Measurements from ENCODE around the gene RBM41. TPM values are rescaled to one million over a fixed set of nuclear protein-coding genes. Genes with fewer than 3 reads are reported as not detected.
A peak's percentile ranks its signal among the peaks of the same experiment; 100 is the strongest.
"Not testable (repeated sequence)": the region's sequence is repeated elsewhere in the genome, so short reads cannot be mapped to it uniquely, and the experiment has no call there.

Gene RBM41
- 8.9 TPM for total RNA-seq

DNA sequence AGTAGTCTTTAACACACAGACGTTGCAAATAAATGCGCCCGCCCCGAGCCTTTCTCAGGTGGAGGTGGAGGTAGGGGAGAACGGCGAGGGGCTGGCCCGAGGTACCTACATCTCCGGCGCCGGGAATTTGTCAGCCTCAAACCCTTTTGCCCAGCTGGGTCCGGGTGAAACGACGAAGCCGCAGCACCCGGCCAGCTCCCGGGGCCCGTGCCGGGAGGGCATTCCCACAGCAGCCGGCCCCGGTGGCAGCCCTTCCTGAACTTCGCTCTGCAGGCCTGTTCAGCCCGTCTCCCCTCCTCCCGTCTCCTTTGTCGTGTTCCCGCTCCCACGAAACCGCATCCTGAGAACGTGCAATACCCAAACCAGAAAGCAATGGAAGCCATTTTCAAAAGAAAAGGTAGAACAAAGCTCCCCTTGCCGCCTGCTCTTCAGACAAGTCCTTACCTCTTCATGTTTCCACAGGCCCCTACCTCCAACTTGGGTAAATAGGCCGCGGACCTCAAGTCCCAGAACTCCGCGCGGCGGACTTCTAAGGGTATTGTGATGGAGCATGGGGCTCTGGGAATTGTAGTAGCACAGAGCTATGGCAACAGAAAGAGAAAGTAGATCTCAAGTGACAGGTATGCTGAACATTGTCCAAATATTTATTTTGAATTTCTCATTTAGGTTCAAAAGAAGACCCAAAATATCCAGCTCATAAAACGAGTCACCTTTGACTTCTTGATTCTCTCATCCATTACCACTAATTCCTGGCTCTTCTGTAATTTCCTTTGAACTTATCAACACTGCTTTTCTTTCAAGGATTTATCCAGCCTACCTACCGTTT is at the start of gene RBM41:
Gene RBM41, minus strand, starts transcription at position 501 of the 826 bp plus-strand sequence. Its CDS starts 49 bp downstream, at position 452.
- Histone ChIP-seq H3K4me1 (ENCODE audit: control insufficient read depth in 3 of 3, insufficient read depth in 3 of 3, low read length in 3 of 3) (peaks cover 0 to 7% (median 0%) of the 10 kb centered on the region in 3 donors), H3K4me3 (ENCODE audit: low read length in 3 of 3) (peak within 1 kb of the TSS; percentile 70 to 83 (median 79)), H3K9me3 (ENCODE audit: control insufficient read depth in 3 of 3, low read length in 3 of 3) (no peaks in the 10 kb centered on the region), H3K36me3 (ENCODE audit: control insufficient read depth in 3 of 3, insufficient read depth in 3 of 3, low read length in 3 of 3) (peaks cover 4 to 29% (median 18%) of the 10 kb centered on the region in 3 donors), H3K27me3 (ENCODE audit: control insufficient read depth in 3 of 3, insufficient read depth in 3 of 3, low read length in 3 of 3) (no peaks in the 10 kb centered on the region), H3K9ac (ENCODE audit: low read depth in 1 of 3, low read length in 3 of 3) (peak within 1 kb of the TSS; percentile 70 to 84 (median 81)), H3K27ac (ENCODE audit: low read depth, low read length) (peak within 1 kb of the TSS; percentile 56)

DNA sequence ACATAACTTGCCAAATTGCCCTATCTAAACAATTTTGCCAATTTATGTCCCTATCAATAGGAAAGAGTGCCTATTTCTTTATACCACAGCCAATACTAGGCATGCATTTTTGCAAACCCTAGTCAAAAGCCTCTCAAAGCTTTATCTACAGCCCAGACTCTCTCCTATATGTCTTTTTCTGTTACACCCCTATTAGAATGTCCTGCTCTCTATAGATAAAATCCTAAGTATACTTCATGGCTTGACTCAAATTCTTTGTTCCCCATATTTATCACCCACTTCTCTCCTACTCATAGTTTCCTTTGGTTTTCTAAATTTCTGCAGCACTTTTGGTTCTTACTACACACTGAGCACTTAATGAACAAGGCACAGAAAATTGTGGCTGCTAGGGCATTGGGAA is 49.6 kb upstream of the RBM41 start:
- Histone ChIP-seq H3K27me3 (ENCODE audit: control insufficient read depth in 3 of 3, insufficient read depth in 3 of 3, low read length in 3 of 3) (no peaks in the 10 kb centered on the region), H3K9me3 (ENCODE audit: control insufficient read depth in 3 of 3, low read length in 3 of 3) (no peaks in the 10 kb centered on the region), H3K4me1 (ENCODE audit: control insufficient read depth in 3 of 3, insufficient read depth in 3 of 3, low read length in 3 of 3) (no peaks in the 10 kb centered on the region), H3K36me3 (ENCODE audit: control insufficient read depth in 3 of 3, insufficient read depth in 3 of 3, low read length in 3 of 3) (no peaks in the 10 kb centered on the region), H3K9ac (ENCODE audit: low read depth in 1 of 3, low read length in 3 of 3) (no peak overlapping the region), H3K4me3 (ENCODE audit: low read length in 3 of 3) (no peak overlapping the region), H3K27ac (ENCODE audit: low read depth, low read length) (no peak overlapping the region)

DNA sequence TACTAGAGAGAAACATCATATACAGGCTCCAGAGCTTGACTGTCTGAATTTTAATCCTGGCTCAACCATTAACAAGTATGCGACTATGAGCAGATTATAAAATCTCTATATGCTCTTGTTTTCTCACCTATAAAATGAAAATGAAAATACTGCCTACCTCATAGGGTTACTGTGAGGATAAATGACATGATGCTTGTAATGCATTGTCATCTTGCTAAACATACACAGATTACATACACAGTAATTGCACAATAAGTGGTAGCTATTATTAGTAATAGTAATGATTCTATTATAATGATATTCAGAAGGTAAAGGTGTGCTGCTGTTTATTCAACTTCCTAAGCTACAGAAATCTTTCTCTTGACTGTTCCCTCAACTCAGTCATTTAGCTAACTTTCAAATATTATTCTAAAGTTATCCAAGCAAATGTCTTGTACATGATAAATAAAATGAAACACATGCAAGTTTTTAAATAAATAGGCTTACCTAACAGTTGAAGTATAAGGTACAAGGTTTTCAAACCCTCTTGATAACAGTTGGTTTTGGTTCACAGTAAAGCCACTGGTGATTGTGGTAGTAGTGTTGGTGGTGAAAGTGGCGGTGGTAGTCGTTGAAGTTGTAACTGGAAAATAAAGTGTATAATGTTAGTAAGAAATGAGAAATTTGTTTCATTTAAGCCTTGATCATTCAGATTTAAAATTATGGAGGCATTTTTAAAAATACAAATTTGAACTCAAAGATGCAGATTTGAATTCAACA is 48.7 kb upstream of the RBM41 start:
- H3K36me3 ChIP-seq (ENCODE audit: control insufficient read depth in 3 of 3, insufficient read depth in 3 of 3, low read length in 3 of 3) = no peaks in the 10 kb centered on the region
- no peak overlapping the region for H3K9ac ChIP-seq (ENCODE audit: low read depth in 1 of 3, low read length in 3 of 3)
- no peaks in the 10 kb centered on the region for H3K4me1 ChIP-seq (ENCODE audit: control insufficient read depth in 3 of 3, insufficient read depth in 3 of 3, low read length in 3 of 3)
- no peaks in the 10 kb centered on the region for H3K9me3 ChIP-seq (ENCODE audit: control insufficient read depth in 3 of 3, low read length in 3 of 3)
- no peak overlapping the region for H3K27ac ChIP-seq (ENCODE audit: low read depth, low read length)
- H3K27me3 ChIP-seq (ENCODE audit: control insufficient read depth in 3 of 3, insufficient read depth in 3 of 3, low read length in 3 of 3) = no peaks in the 10 kb centered on the region
- H3K4me3 ChIP-seq (ENCODE audit: low read length in 3 of 3) = no peak overlapping the region

DNA sequence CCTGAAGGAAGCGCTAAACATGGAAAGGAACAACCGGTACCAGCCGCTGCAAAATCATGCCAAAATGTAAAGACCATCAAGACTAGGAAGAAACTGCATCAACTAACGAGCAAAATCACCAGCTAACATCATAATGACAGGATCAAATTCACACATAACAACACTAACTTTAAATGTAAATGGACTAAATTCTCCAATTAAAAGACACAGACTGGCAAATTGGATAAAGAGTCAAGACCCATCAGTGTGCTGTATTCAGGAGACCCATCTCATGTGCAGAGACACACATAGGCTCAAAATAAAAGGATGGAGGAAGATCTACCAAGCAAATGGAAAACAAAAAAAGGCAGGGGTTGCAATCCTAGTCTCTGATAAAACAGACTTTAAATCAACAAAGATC is 39.0 kb upstream of the RBM41 start:
- H3K9me3 ChIP-seq (ENCODE audit: control insufficient read depth in 3 of 3, low read length in 3 of 3); H3K4me1 ChIP-seq (ENCODE audit: control insufficient read depth in 3 of 3, insufficient read depth in 3 of 3, low read length in 3 of 3); H3K27ac ChIP-seq (ENCODE audit: low read depth, low read length); H3K4me3 ChIP-seq (ENCODE audit: low read length in 3 of 3); H3K36me3 ChIP-seq (ENCODE audit: control insufficient read depth in 3 of 3, insufficient read depth in 3 of 3, low read length in 3 of 3); H3K9ac ChIP-seq (ENCODE audit: low read depth in 1 of 3, low read length in 3 of 3); H3K27me3 ChIP-seq (ENCODE audit: control insufficient read depth in 3 of 3, insufficient read depth in 3 of 3, low read length in 3 of 3): not testable (repeated sequence)

DNA sequence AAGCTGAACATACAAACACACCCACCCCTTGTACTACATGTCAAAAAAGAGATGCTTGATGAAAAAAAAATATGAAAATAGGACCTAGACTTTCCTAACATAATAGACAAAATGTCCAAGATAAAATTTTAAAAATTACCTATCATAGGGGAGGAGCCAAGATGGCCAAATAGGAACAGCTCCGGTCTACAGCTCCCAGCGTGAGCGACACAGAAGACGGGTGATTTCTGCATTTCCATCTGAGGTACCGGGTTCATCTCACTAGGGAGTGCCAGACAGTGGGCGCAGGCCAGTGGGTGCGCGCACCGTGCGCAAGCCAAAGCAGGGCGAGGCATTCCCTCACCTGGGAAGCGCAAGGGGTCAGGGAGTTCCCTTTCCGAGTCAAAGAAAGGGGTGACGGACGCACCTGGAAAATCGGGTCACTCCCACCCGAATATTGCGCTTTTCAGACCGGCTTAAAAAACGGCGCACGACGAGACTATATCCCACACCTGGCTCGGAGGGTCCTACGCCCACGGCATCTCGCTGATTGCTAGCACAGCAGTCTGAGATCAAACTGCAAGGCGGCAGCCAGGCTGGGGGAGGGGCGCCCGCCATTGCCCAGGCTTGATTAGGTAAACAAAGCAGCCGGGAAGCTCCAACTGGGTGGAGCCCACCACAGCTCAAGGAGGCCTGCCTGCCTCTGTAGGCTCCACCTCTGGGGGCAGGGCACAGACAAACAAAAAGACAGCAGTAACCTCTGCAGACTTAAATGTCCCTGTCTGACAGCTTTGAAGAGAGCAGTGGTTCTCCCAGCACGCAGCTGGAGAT is 37.2 kb upstream of the RBM41 start:
- H3K36me3 ChIP-seq (ENCODE audit: control insufficient read depth in 3 of 3, insufficient read depth in 3 of 3, low read length in 3 of 3); H3K4me3 ChIP-seq (ENCODE audit: low read length in 3 of 3); H3K27me3 ChIP-seq (ENCODE audit: control insufficient read depth in 3 of 3, insufficient read depth in 3 of 3, low read length in 3 of 3); H3K9ac ChIP-seq (ENCODE audit: low read depth in 1 of 3, low read length in 3 of 3); H3K9me3 ChIP-seq (ENCODE audit: control insufficient read depth in 3 of 3, low read length in 3 of 3); H3K4me1 ChIP-seq (ENCODE audit: control insufficient read depth in 3 of 3, insufficient read depth in 3 of 3, low read length in 3 of 3); H3K27ac ChIP-seq (ENCODE audit: low read depth, low read length): not testable (repeated sequence)

DNA sequence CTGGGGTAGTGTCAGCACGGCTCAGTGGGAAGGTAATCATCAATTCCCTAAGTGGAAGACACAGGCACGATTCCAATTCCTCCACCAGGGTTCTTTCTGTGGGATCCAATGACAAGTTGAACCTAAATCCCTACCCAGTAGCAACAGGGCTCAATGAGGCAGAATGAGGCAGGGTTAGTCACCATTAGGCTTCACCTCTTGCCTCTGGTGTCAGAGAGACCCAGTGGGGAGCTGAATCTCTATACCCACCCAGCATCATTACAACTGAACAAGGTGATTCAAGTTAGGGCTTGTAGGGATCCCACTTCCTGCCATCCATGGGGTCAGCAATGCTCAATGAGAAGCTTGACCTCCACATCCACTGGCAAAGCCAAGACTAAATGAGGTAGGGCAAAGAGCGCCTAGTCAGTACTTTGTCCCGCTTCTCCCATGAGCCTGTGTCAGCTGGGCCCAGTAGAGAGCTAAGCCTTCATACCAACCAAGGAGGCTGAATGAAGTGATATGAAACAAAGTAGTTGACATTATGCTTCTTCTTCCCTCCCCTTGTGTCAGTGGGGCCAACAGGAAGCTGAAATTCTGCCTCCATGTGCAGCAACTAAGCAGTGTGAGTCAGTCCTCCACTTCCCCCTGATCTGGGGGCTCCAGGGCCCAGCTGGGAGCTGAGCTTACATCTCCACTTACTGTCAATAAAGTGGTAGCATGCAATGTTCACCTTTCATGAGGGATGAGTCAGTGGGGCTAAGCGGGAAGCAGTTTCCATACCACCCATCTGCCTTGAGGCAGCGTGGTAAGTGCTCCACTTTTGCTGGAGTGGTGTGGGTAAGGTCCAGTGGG is 36.4 kb upstream of the RBM41 start:
- no peaks in the 10 kb centered on the region for H3K36me3 ChIP-seq (ENCODE audit: control insufficient read depth in 3 of 3, insufficient read depth in 3 of 3, low read length in 3 of 3)

DNA sequence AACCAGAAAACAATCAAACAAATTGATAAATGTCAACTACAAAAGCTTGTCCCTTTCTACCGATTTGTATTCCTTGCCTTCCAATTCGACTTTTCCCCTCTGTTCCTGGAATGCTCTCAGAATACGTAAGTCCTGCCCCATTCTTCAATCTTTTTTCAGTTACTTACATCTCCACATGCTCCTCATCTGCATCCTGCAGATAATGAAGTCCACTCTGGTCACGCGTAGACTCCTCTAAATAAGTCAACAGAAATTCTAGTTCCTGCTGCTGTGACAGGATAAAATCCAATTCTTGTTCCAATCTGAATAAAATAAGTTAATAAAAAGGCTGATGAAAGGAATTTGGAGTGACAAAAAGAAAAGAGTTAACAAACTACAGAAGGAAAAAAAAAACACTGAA is 34.4 kb upstream of the RBM41 start:
- Histone ChIP-seq H3K9ac (ENCODE audit: low read depth in 1 of 3, low read length in 3 of 3) (no peak overlapping the region), H3K4me1 (ENCODE audit: control insufficient read depth in 3 of 3, insufficient read depth in 3 of 3, low read length in 3 of 3) (no peaks in the 10 kb centered on the region), H3K4me3 (ENCODE audit: low read length in 3 of 3) (no peak overlapping the region), H3K27me3 (ENCODE audit: control insufficient read depth in 3 of 3, insufficient read depth in 3 of 3, low read length in 3 of 3) (no peaks in the 10 kb centered on the region), H3K27ac (ENCODE audit: low read depth, low read length) (no peak overlapping the region), H3K9me3 (ENCODE audit: control insufficient read depth in 3 of 3, low read length in 3 of 3) (no peaks in the 10 kb centered on the region), H3K36me3 (ENCODE audit: control insufficient read depth in 3 of 3, insufficient read depth in 3 of 3, low read length in 3 of 3) (no peaks in the 10 kb centered on the region)

More for the DNA sequence above, 36.4 kb upstream of the RBM41 start:
- Histone ChIP-seq H3K9me3 (ENCODE audit: control insufficient read depth in 3 of 3, low read length in 3 of 3) (no peaks in the 10 kb centered on the region), H3K27me3 (ENCODE audit: control insufficient read depth in 3 of 3, insufficient read depth in 3 of 3, low read length in 3 of 3) (no peaks in the 10 kb centered on the region), H3K9ac (ENCODE audit: low read depth in 1 of 3, low read length in 3 of 3) (no peak overlapping the region), H3K4me3 (ENCODE audit: low read length in 3 of 3) (no peak overlapping the region), H3K27ac (ENCODE audit: low read depth, low read length) (no peak overlapping the region), H3K4me1 (ENCODE audit: control insufficient read depth in 3 of 3, insufficient read depth in 3 of 3, low read length in 3 of 3) (no peaks in the 10 kb centered on the region)

DNA sequence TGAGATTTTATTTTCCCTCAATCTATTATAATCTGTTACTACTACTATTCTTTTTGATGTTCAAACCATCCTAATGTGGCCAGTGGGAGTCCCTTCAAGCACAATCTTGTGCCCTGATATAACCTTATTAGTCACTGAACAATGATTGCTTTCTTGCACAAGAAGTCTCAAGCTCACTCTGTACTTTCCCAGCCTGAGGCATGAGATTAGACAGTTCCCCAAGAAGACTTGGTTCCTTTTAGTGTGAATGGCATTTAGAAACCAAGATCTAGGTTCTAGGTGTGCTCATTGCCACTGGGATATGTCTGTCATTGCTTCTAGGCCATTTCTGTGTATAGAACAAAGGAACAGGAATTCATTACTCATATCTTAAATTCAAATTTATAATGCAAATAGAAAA is 28.0 kb upstream of the RBM41 start:
- H3K9ac ChIP-seq (ENCODE audit: low read depth in 1 of 3, low read length in 3 of 3) = no peak overlapping the region
- no peak overlapping the region for H3K27ac ChIP-seq (ENCODE audit: low read depth, low read length)
- no peak overlapping the region for H3K4me3 ChIP-seq (ENCODE audit: low read length in 3 of 3)
- no peaks in the 10 kb centered on the region for H3K36me3 ChIP-seq (ENCODE audit: control insufficient read depth in 3 of 3, insufficient read depth in 3 of 3, low read length in 3 of 3)
- H3K9me3 ChIP-seq (ENCODE audit: control insufficient read depth in 3 of 3, low read length in 3 of 3) = no peaks in the 10 kb centered on the region
- H3K27me3 ChIP-seq (ENCODE audit: control insufficient read depth in 3 of 3, insufficient read depth in 3 of 3, low read length in 3 of 3) = no peaks in the 10 kb centered on the region
- H3K4me1 ChIP-seq (ENCODE audit: control insufficient read depth in 3 of 3, insufficient read depth in 3 of 3, low read length in 3 of 3) = no peaks in the 10 kb centered on the region

DNA sequence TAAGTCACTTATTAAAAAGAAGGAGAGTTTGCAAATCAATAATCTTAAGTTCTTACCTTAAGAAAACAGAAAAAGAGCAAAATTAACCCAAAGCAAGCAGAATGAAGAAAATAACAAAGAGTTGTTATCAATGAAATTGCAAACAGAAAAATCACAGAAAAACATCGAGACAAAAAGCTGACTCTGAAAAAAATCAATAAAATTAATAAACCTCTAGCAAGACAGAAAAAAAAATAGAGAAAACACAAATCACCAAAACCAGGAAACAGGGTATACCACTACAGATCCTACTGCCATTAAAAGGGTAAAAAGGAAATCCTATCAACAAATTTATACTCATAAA is 17.3 kb upstream of the RBM41 start:
- Histone ChIP-seq H3K36me3 (ENCODE audit: control insufficient read depth in 3 of 3, insufficient read depth in 3 of 3, low read length in 3 of 3) (no peaks in the 10 kb centered on the region), H3K27me3 (ENCODE audit: control insufficient read depth in 3 of 3, insufficient read depth in 3 of 3, low read length in 3 of 3) (no peaks in the 10 kb centered on the region), H3K9ac (ENCODE audit: low read depth in 1 of 3, low read length in 3 of 3) (no peak overlapping the region), H3K27ac (ENCODE audit: low read depth, low read length) (no peak overlapping the region), H3K9me3 (ENCODE audit: control insufficient read depth in 3 of 3, low read length in 3 of 3) (no peaks in the 10 kb centered on the region), H3K4me3 (ENCODE audit: low read length in 3 of 3) (no peak overlapping the region), H3K4me1 (ENCODE audit: control insufficient read depth in 3 of 3, insufficient read depth in 3 of 3, low read length in 3 of 3) (no peaks in the 10 kb centered on the region)

Data from skeletal muscle tissue (tissue), 4 donors.